Neural progenitor cell (in vitro differentiated cells): Measurements from ENCODE around the gene SLIT1. TPM values are rescaled to one million over a fixed set of nuclear protein-coding genes. Genes with fewer than 3 reads are reported as not detected.
A peak's percentile ranks its signal among the peaks of the same experiment; 100 is the strongest.
"Not testable (repeated sequence)": the region's sequence is repeated elsewhere in the genome, so short reads cannot be mapped to it uniquely, and the experiment has no call there.

ENCODE experiments used
- DNase-seq: peaks from one replicate; pipeline ENCODE4 v3.0.0-alpha.2; 2016; ENCODE audit warnings: low spot score
- H2AFZ ChIP-seq: fragments of 200-600 bp; sonication (generic); replicated peaks from 2 replicates; pipeline ENCODE4 v1.6.1; 2016; ENCODE audit warnings: antibody characterized with exemption
- H3F3A ChIP-seq: fragments of 200-600 bp; sonication (generic); 2 replicates; pipeline ENCODE4 v1.6.1; 2016; ENCODE audit warnings: antibody characterized with exemption, low read depth
- H3K27ac ChIP-seq: fragments of 200-600 bp; sonication (generic); 2 replicates; pipeline ENCODE4 v1.5.1; 2016; ENCODE audit warnings: mild to moderate bottlenecking
- H3K27me3 ChIP-seq: fragments of 200-600 bp; sonication (generic); 2 replicates; pipeline ENCODE4 v1.6.1; 2016; ENCODE audit warnings: mild to moderate bottlenecking, moderate library complexity
- H3K36me3 ChIP-seq: fragments of 200-600 bp; sonication (generic); 2 replicates; pipeline ENCODE4 v1.5.1; 2016
- H3K4me1 ChIP-seq: fragments of 200-600 bp; sonication (generic); 2 replicates; pipeline ENCODE4 v1.6.1; 2016; ENCODE audit warnings: mixed run types
- H3K4me2 ChIP-seq: fragments of 200-600 bp; sonication (generic); 2 replicates; pipeline ENCODE4 v1.6.1; 2016
- H3K4me3 ChIP-seq: fragments of 200-600 bp; sonication (generic); 2 replicates; pipeline ENCODE4 v1.5.1; 2016
- H3K79me2 ChIP-seq: fragments of 200-600 bp; sonication (generic); 2 replicates; pipeline ENCODE4 v1.6.1; 2016; ENCODE audit warnings: low read depth
- H3K9ac ChIP-seq: fragments of 200-600 bp; sonication (generic); 2 replicates; pipeline ENCODE4 v1.6.1; 2016
- H3K9me3 ChIP-seq: fragments of 200-600 bp; sonication (generic); 2 replicates; pipeline ENCODE4 v1.5.1; 2016; ENCODE audit warnings: low read depth
- H4K20me1 ChIP-seq: fragments of 200-600 bp; sonication (generic); 2 replicates; pipeline ENCODE4 v1.6.1; 2016; ENCODE audit warnings: low read depth
- H3K27ac Mint-ChIP-seq: 3 replicates; pipeline ENCODE4 v1.8.0; 2021; ENCODE audit warnings: mixed read lengths
- H3K27me3 Mint-ChIP-seq: 2 replicates; pipeline ENCODE4 v1.8.0; 2022; ENCODE audit warnings: low read depth, mild to moderate bottlenecking, inconsistent platforms, moderate library complexity, mixed read lengths; ENCODE audit not compliant: insufficient read depth
- H3K36me3 Mint-ChIP-seq: 3 replicates; pipeline ENCODE4 v1.8.0; 2021; ENCODE audit warnings: mixed read lengths
- H3K4me1 Mint-ChIP-seq: 3 replicates; pipeline ENCODE4 v1.8.0; 2021; ENCODE audit warnings: mixed read lengths
- H3K4me3 Mint-ChIP-seq: 3 replicates; pipeline ENCODE4 v1.8.0; 2021; ENCODE audit warnings: mild to moderate bottlenecking, moderate library complexity, mixed read lengths
- H3K9me3 Mint-ChIP-seq: 3 replicates; pipeline ENCODE4 v1.8.0; 2020; ENCODE audit warnings: mixed read lengths
- EZH2 ChIP-seq: fragments of 200-600 bp; sonication (generic); IDR thresholded peaks from 2 replicates; pipeline ENCODE4 v1.6.1; 2017; ENCODE audit warnings: antibody characterized with exemption, mild to moderate bottlenecking, moderate library complexity
- EZH2phosphoT487 ChIP-seq: fragments of 200-600 bp; sonication (generic); IDR thresholded peaks from 2 replicates; pipeline ENCODE4 v1.6.1; 2017; ENCODE audit warnings: antibody characterized with exemption
- total RNA-seq: library from RNA; depleted of rRNA; stranded (reverse); fragments of >200 nt; gene quantifications from 2 replicates; pipeline ENCODE4 v1.2.3, GENCODE V29; 2015; ENCODE audit warnings: low replicate concordance
- TF ChIP-seq, protein P1 (sequence below): fragments of 200-600 bp; sonication (generic); IDR thresholded peaks from 2 replicates; pipeline ENCODE4 v1.5.1; 2017; ENCODE audit warnings: antibody characterized with exemption, mild to moderate bottlenecking

The SLIT1 gene
- total RNA-seq, 1 donor from 2014 or later = 0.92 TPM

DNA sequence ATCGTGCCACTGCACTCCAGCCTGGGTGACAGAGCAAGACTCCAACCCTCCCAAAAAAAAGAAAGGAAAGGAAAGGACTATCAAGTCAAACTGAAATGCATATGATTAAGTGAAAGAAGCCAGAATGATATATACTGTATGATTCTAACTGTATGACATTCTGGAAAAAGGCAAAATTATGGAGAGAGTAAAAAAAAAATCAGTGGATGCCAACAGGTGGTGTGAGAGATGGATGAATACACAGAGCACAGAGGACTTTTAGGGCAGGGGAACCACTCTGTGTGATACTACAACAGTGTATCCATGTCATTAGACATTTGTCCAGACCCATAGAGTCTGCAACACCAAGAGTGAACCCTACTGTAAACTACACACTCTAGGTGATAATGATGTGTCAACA is 99.2 kb downstream of the SLIT1 start:
- no peaks in the 10 kb centered on the region for H3K36me3 ChIP-seq
- no peaks in the 10 kb centered on the region for H3K9me3 Mint-ChIP-seq
- no peak overlapping the region for H3K9ac ChIP-seq
- TF ChIP-seq, protein P1, sequence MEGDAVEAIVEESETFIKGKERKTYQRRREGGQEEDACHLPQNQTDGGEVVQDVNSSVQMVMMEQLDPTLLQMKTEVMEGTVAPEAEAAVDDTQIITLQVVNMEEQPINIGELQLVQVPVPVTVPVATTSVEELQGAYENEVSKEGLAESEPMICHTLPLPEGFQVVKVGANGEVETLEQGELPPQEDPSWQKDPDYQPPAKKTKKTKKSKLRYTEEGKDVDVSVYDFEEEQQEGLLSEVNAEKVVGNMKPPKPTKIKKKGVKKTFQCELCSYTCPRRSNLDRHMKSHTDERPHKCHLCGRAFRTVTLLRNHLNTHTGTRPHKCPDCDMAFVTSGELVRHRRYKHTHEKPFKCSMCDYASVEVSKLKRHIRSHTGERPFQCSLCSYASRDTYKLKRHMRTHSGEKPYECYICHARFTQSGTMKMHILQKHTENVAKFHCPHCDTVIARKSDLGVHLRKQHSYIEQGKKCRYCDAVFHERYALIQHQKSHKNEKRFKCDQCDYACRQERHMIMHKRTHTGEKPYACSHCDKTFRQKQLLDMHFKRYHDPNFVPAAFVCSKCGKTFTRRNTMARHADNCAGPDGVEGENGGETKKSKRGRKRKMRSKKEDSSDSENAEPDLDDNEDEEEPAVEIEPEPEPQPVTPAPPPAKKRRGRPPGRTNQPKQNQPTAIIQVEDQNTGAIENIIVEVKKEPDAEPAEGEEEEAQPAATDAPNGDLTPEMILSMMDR = no peak
- TF ChIP-seq EZH2 (no peak), EZH2phosphoT487 (no peak)
- H3K4me3 Mint-ChIP-seq = no peak overlapping the region
- H4K20me1 ChIP-seq = peaks cover 9% of the 10 kb centered on the region
- DNase-seq = no peak
- no peak overlapping the region for H3K27ac Mint-ChIP-seq
- H3K9me3 ChIP-seq = no peaks in the 10 kb centered on the region
- no peaks in the 10 kb centered on the region for H3K79me2 ChIP-seq
- H3K27me3 Mint-ChIP-seq = peaks cover 58% of the 10 kb centered on the region
- no peaks in the 10 kb centered on the region for H3K4me1 Mint-ChIP-seq
- H3K4me3 ChIP-seq = no peak overlapping the region
- H3F3A ChIP-seq = no peaks in the 10 kb centered on the region
- no peaks in the 10 kb centered on the region for H3K27me3 ChIP-seq
- no peak overlapping the region for H3K4me2 ChIP-seq
- H3K27ac ChIP-seq = no peak overlapping the region
- H3K4me1 ChIP-seq = no peaks in the 10 kb centered on the region
- no peaks in the 10 kb centered on the region for H3K36me3 Mint-ChIP-seq
- no peak overlapping the region for H2AFZ ChIP-seq

DNA sequence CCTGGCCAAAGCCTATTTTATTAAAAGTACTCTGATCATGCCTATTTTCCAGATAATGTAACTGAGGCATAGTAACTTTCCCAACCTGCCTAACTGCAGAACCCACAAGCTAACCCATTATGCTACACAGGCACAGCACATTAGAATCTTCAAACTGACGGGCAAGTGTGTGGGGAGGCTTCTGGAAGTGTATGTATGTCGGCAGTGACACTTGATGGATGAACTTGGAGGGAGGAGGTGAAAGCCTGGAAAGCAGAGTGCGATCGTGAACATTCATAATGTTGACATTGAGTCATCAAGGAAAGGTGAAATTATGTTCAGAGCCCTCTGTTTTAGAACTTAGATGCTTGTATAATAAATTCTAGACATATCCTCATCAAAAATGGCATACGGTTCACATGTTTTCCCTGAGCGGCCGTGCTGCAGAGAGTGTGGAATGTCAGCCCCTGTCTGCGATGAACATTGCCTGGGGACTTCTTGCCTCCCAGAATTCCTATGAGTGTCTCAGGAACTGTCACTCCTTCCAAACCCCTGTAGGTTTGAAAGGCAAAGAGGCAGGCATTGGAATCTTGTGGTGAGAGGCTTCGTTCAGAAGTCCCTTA is 102.4 kb downstream of the SLIT1 start:
- H3K27ac Mint-ChIP-seq = no peak overlapping the region
- Histone ChIP-seq H3K4me1 (peaks cover 15% of the 10 kb centered on the region), H3F3A (peaks cover 10% of the 10 kb centered on the region), H4K20me1 (peaks cover 38% of the 10 kb centered on the region), H3K79me2 (no peaks in the 10 kb centered on the region), H2AFZ (no peak overlapping the region), H3K9ac (no peak overlapping the region), H3K27ac (no peak overlapping the region), H3K36me3 (no peaks in the 10 kb centered on the region), H3K4me3 (no peak overlapping the region), H3K27me3 (no peaks in the 10 kb centered on the region), H3K9me3 (no peaks in the 10 kb centered on the region), H3K4me2 (no peak overlapping the region)
- peaks cover 57% of the 10 kb centered on the region for H3K27me3 Mint-ChIP-seq
- no peaks in the 10 kb centered on the region for H3K9me3 Mint-ChIP-seq
- H3K4me3 Mint-ChIP-seq = no peak overlapping the region
- H3K36me3 Mint-ChIP-seq = no peaks in the 10 kb centered on the region
- no peaks in the 10 kb centered on the region for H3K4me1 Mint-ChIP-seq
- TF ChIP-seq, protein P1 = no peak
- TF ChIP-seq EZH2 = no peak
- TF ChIP-seq EZH2phosphoT487 = no peak
- no peak for DNase-seq

DNA sequence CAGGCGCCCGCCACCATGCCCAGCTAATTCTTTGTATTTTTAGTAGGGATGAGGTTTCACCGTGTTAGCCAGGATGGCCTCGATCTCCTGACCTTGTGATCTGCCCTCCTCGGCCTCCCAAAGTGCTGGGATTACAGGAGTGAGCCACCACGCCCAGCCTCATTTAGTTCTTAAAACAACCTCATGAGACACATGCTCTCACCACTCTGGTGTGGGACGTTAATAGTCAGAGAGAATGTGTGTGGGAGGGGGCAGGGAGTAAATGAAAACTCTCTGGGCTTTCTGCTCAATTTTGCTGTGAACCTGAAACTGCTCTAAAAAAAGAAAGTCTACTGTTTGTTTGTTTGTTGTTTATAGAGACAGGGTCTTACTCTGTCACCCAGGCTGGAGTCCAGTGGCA is 103.2 kb downstream of the SLIT1 start:
- H3K27ac ChIP-seq, H3K4me1 Mint-ChIP-seq, H3K36me3 Mint-ChIP-seq, H3K4me3 Mint-ChIP-seq, H2AFZ ChIP-seq, H3K9me3 Mint-ChIP-seq, H3F3A ChIP-seq, H3K4me2 ChIP-seq, H3K27ac Mint-ChIP-seq, H3K27me3 ChIP-seq, DNase-seq, H3K79me2 ChIP-seq, H3K9me3 ChIP-seq, H3K36me3 ChIP-seq, H3K4me3 ChIP-seq, H3K9ac ChIP-seq: not testable (repeated sequence)
- Histone ChIP-seq H3K4me1 (peaks cover 15% of the 10 kb centered on the region), H4K20me1 (peaks cover 39% of the 10 kb centered on the region)
- peaks cover 57% of the 10 kb centered on the region for H3K27me3 Mint-ChIP-seq

DNA sequence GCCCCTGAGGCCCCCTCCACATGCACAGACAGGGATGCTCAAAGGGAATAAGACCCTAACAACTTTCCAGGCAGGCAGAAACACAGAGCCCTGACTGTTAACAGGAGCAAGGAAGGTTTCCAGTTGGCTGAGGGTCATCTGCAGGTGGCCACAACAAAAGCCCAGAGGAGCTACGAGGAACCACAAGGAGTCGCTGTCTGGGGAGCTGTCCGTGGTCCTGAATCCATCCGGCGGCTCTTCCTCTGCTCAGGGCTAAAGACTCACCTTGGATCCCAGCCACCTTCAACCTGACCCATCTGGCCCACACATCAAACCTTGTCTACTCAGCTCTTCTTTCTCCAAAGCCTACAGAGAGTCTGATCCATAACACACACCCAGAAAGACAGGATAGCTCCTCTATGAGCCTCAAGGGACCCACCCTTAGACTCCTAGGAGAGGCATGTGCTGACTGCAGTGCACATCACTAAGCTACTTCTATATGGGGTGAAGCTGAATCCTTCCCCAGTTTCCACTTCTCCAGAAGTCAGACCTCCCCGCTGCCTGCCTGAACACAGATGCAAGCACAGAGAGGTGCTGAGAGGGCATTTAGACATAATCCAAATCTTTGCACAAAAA is 104.0 kb downstream of the SLIT1 start:
- H3K4me2 ChIP-seq = no peak overlapping the region
- H3F3A ChIP-seq = peaks cover 10% of the 10 kb centered on the region
- TF ChIP-seq, protein P1 = peak; percentile 91
- no peak for TF ChIP-seq EZH2phosphoT487
- Mint-ChIP-seq H3K36me3 (no peaks in the 10 kb centered on the region), H3K27ac (no peak overlapping the region), H3K27me3 (peaks cover 56% of the 10 kb centered on the region), H3K9me3 (no peaks in the 10 kb centered on the region), H3K4me3 (peak overlapping the region; percentile 1), H3K4me1 (no peaks in the 10 kb centered on the region)
- H3K9me3 ChIP-seq = no peaks in the 10 kb centered on the region
- H3K27me3 ChIP-seq = no peaks in the 10 kb centered on the region
- H3K4me3 ChIP-seq = no peak overlapping the region
- H2AFZ ChIP-seq = no peak overlapping the region
- no peaks in the 10 kb centered on the region for H3K79me2 ChIP-seq
- no peak overlapping the region for H3K9ac ChIP-seq
- H4K20me1 ChIP-seq = peaks cover 39% of the 10 kb centered on the region
- H3K4me1 ChIP-seq = peaks cover 15% of the 10 kb centered on the region
- H3K27ac ChIP-seq = no peak overlapping the region
- peak; percentile 91 for DNase-seq
- no peaks in the 10 kb centered on the region for H3K36me3 ChIP-seq
